Activated CD4-positive, alpha-beta T cell treated with anti-CD3 and anti-CD28 coated beads for 36 hours (primary cell): ENCODE data around the gene CRACR2B. TPM values are rescaled to one million over a fixed set of nuclear protein-coding genes. Genes with fewer than 3 reads are reported as not detected.

Source experiments
- ATAC-seq: fragments of 200-7000 bp; cut with Tn5 transposase; one replicate; pipeline ENCODE4 v1.10.0; 2021; ENCODE audit warnings: mild to moderate bottlenecking, moderate library complexity
- CTCF ChIA-PET: fragments of 350-600 bp; sonication (Branson Sonifier 250); formaldehyde crosslinking; loops from one replicate; lab custom pipeline; 2021; ENCODE audit warnings: antibody characterized with exemption; lab: Charles Lee
- POLR2A ChIA-PET: fragments of 350-600 bp; sonication (Branson Sonifier 250); formaldehyde crosslinking; loops from one replicate; lab custom pipeline; 2021; ENCODE audit warnings: antibody characterized with exemption, inconsistent platforms; lab: Charles Lee
- DNase-seq: peaks from one replicate; pipeline ENCODE4 v3.0.0-alpha.2; 2020
- H3K27ac Mint-ChIP-seq: one replicate; pipeline ENCODE4 v1.8.0; 2021; ENCODE audit warnings: mixed read lengths
- H3K27me3 Mint-ChIP-seq: one replicate; pipeline ENCODE4 v1.8.0; 2021; ENCODE audit warnings: mixed read lengths
- H3K36me3 Mint-ChIP-seq: one replicate; pipeline ENCODE4 v1.8.0; 2021; ENCODE audit warnings: low read depth, mixed read lengths
- H3K4me1 Mint-ChIP-seq: one replicate; pipeline ENCODE4 v1.8.0; 2021; ENCODE audit warnings: mixed read lengths
- H3K4me3 Mint-ChIP-seq: one replicate; pipeline ENCODE4 v1.8.0; 2021; ENCODE audit warnings: mild to moderate bottlenecking, moderate library complexity, mixed read lengths
- H3K9me3 Mint-ChIP-seq: one replicate; pipeline ENCODE4 v1.8.0; 2021; ENCODE audit warnings: low read depth, mixed read lengths
- intact Hi-C, 2 experiments: fragments of 100-400 bp; cut with DNase I in 1 of 2; cut with micrococcal nuclease in 1 of 2; formaldehyde crosslinking; loops; one replicate each; pipeline versions ENCODE4 v1.14.2 to v1.15.1; 2022 to 2024; cut with DNase I, micrococcal nuclease
- total RNA-seq, 2 experiments: library from RNA; stranded (reverse); gene quantifications; one replicate each; pipeline ENCODE4 v1.2.3, GENCODE V29; 2021

CRACR2B gene
- total RNA-seq, 2 experiments from 2014 or later = 0.33 to 0.50 TPM

DNA sequence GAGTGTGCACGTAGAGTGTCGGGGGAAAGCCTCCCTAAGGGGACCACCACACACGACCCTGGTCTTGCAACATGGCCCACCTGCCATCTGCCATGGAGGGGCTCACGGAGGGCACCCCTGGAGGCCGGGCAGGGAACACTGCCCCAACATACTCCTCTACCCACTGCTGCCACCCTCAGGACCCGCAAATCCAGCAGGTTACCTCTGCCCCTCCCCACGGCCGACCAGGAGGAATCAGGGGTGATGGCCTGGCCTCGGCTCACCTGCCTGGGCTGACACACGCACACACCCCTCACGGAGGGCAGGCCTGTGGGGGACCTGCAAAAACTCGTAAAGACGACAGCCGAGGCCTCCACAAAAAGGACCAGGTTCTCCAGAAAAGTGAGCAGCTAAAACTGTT, 52.7 kb downstream of the CRACR2B start:
- no peak overlapping the region for H3K4me3 Mint-ChIP-seq
- no peak for ATAC-seq
- H3K36me3 Mint-ChIP-seq = peaks cover 33% of the 10 kb centered on the region
- no peaks in the 10 kb centered on the region for H3K27me3 Mint-ChIP-seq
- DNase-seq = no peak
- no peaks in the 10 kb centered on the region for H3K4me1 Mint-ChIP-seq
- POLR2A ChIA-PET = no interaction called here
- CTCF ChIA-PET = interaction anchor here (0.5 kb wide), 1 partner anchor 127 kb away, joined by 3 read pairs; no protein-coding TSS in a partner anchor
- intact Hi-C loops = no loop called here
- no peak overlapping the region for H3K27ac Mint-ChIP-seq
- no peaks in the 10 kb centered on the region for H3K9me3 Mint-ChIP-seq

Other genes starting within 250 kb of the CRACR2B start
- gene IRF7, start 212.0 kb upstream of the CRACR2B start, total RNA-seq = 10 to 100 TPM; 57.1 to 62.6 TPM
- not detected for gene CDHR5, start 203.0 kb upstream of the CRACR2B start, total RNA-seq
- not detected for gene SCT, start 200.7 kb upstream of the CRACR2B start, total RNA-seq
- under 1 TPM; 0.30 to 0.47 TPM for gene DRD4, start 190.7 kb upstream of the CRACR2B start, total RNA-seq
- 10 to 100 TPM; 47.4 to 56.6 TPM for gene DEAF1, start 132.7 kb upstream of the CRACR2B start, total RNA-seq
- 10 to 100 TPM; 11.4 to 11.9 TPM for gene TMEM80, start 132.1 kb upstream of the CRACR2B start, total RNA-seq
- gene EPS8L2, start 121.7 kb upstream of the CRACR2B start, total RNA-seq = 10 to 100 TPM in 1 of 2 experiments, 1 to 10 TPM in 1; 8.0 to 10.5 TPM
- gene TALDO1, start 80.5 kb upstream of the CRACR2B start, total RNA-seq = 100 to 1,000 TPM; 239 to 246 TPM
- 10 to 100 TPM; 45.7 to 59.8 TPM for gene GATD1, start 50.4 kb upstream of the CRACR2B start, total RNA-seq
- 1 to 10 TPM in 1 of 2 experiments, under 1 TPM in 1; 0.50 to 1.1 TPM for gene CEND1, start 37.8 kb upstream of the CRACR2B start, total RNA-seq
- gene SLC25A22, start 29.6 kb upstream of the CRACR2B start, total RNA-seq = 10 to 100 TPM; 33.9 to 36.6 TPM
- 10 to 100 TPM; 21.1 to 29.1 TPM for gene PIDD1, start 22.7 kb upstream of the CRACR2B start, total RNA-seq
- gene RPLP2, start 18.0 kb upstream of the CRACR2B start, total RNA-seq = 1,000 to 10,000 TPM; 2,132 to 3,230 TPM
- gene PNPLA2, start 9.0 kb upstream of the CRACR2B start, total RNA-seq = 10 to 100 TPM; 24.7 to 26.2 TPM
- gene CD151, start 5.0 kb downstream of the CRACR2B start, total RNA-seq = 10 to 100 TPM; 36.8 to 38.6 TPM
- gene POLR2L, start 14.6 kb downstream of the CRACR2B start, total RNA-seq = 10 to 100 TPM; 74.6 to 79.4 TPM
- gene TSPAN4, start 14.9 kb downstream of the CRACR2B start, total RNA-seq = 1 to 10 TPM; 5.2 to 6.0 TPM
- 10 to 100 TPM; 60.4 to 75.3 TPM for gene CHID1, start 82.9 kb downstream of the CRACR2B start, total RNA-seq
- gene AP2A2, start 98.0 kb downstream of the CRACR2B start, total RNA-seq = 10 to 100 TPM; 43.5 to 71.6 TPM
- not detected for gene MUC6, start 208.8 kb downstream of the CRACR2B start, total RNA-seq
- not detected for gene MUC2, start 247.0 kb downstream of the CRACR2B start, total RNA-seq